NCI-H82 treated with DMSO at 0.1 percent for 48 hours (cell line): ENCODE data around the gene GRB10.

Source experiments
- DNase-seq: peaks from one replicate; lab custom pipeline; 2025; ENCODE audit not compliant: unreplicated experiment; lab: John Stamatoyannopoulos, UW

The GRB10 gene

GRCh38 chr7:50782375-50783208, at the start of gene GRB10:
TSS of gene GRB10 (minus strand) at chr7:50782896. CDS start at chr7:50732322, 50,574 bp downstream.
- DNase-seq, result no peak

GRCh38 chr7:50828801-50829200, 46.1 kb upstream of the GRB10 start:
- DNase-seq, result no peak

- DNase-seq, result no peak
Observed at GRCh38 chr7:50828116-50828515, 45.4 kb upstream of the GRB10 start.

GRCh38 chr7:50827281-50827680, 44.6 kb upstream of the GRB10 start:
- no peak for DNase-seq

- no peak for DNase-seq
Observed at GRCh38 chr7:50826371-50827172, 43.9 kb upstream of the GRB10 start.

GRCh38 chr7:50825465-50825864, 42.8 kb upstream of the GRB10 start:
- DNase-seq, result no peak

GRCh38 chr7:50824882-50825281, 42.2 kb upstream of the GRB10 start:
- DNase-seq, result no peak

GRCh38 chr7:50822706-50823105, 40.0 kb upstream of the GRB10 start:
- no peak for DNase-seq

- DNase-seq, result no peak
Observed at GRCh38 chr7:50822110-50822509, 39.4 kb upstream of the GRB10 start.

GRCh38 chr7:50821457-50822008, 38.8 kb upstream of the GRB10 start:
- no peak for DNase-seq

- no peak for DNase-seq
Observed at GRCh38 chr7:50818324-50818723, 35.6 kb upstream of the GRB10 start.

- no peak for DNase-seq
Observed at GRCh38 chr7:50817561-50817960, 34.9 kb upstream of the GRB10 start.

- DNase-seq, result no peak
Observed at GRCh38 chr7:50815138-50815537, 32.4 kb upstream of the GRB10 start.

GRCh38 chr7:50814166-50814565, 31.5 kb upstream of the GRB10 start:
- no peak for DNase-seq

GRCh38 chr7:50812841-50813475, 30.3 kb upstream of the GRB10 start:
- DNase-seq, result no peak

GRCh38 chr7:50812094-50812493, 29.4 kb upstream of the GRB10 start:
- DNase-seq, result no peak

- DNase-seq, result no peak
Observed at GRCh38 chr7:50808282-50808888, 25.7 kb upstream of the GRB10 start.

GRCh38 chr7:50807026-50807730, 24.5 kb upstream of the GRB10 start:
- DNase-seq, result no peak

GRCh38 chr7:50806143-50806542, 23.4 kb upstream of the GRB10 start:
- DNase-seq, result no peak

- DNase-seq, result no peak
Observed at GRCh38 chr7:50805447-50806125, 22.9 kb upstream of the GRB10 start.
